Keratinocyte (primary cell): ENCODE data around the gene FOXD4L6.
"Not testable (repeated sequence)": the region's sequence is repeated elsewhere in the genome, so short reads cannot be mapped to it uniquely, and the experiment has no call there.

Source experiments
- CTCF ChIP-seq, 3 experiments: IDR thresholded peaks in 1 of 3; conservative IDR thresholded peaks in 1 of 3; optimal IDR thresholded peaks in 1 of 3; 2 replicates in 2 of 3; 3 replicates in 1 of 3; pipeline versions ENCODE3 to v1.5.1; 2011; ENCODE audit warnings: low read length in 3 of 3, mild to moderate bottlenecking in 3 of 3, moderate library complexity in 2 of 3, control low read depth in 1 of 3, inconsistent platforms in 1 of 3; ENCODE audit not compliant: insufficient read depth in 2 of 3; ENCODE audit errors: extremely low read depth in 1 of 3
- EZH2 ChIP-seq: IDR thresholded peaks from one replicate; pipeline ENCODE4 v1.6.1; 2012; ENCODE audit warnings: inconsistent platforms, mild to moderate bottlenecking, low read length, moderate library complexity

DNA sequence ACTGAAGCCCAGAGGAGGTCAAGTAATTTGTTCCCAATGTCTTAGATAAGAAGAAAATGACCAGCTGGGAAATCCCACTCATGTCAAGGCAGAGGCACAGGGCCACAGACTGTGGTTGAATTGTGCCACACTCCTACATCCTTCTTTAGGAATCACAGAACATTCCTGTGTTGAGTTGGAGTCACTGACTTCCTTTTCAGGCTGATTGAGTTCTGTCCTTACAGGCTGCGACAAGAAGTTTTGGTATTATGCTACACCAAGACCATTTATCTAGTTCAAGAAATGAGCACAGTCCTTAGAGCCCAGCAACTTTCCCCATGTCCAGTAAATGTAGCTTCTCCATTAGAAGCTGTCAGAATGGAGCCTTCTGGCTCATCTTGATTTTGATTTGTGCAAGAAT is 38.1 kb downstream of the FOXD4L6 start:
- not testable (repeated sequence) for TF ChIP-seq CTCF (optimal IDR thresholded peaks at IDR 0.05 in 1 of 3, IDR thresholded peaks at IDR 0.05 in 1 of 3, conservative IDR thresholded peaks at IDR 0.05 in 1 of 3; ENCODE audit: extremely low read depth in 1 of 3, insufficient read depth in 2 of 3, low read length in 3 of 3); EZH2
